Measurements from ENCODE around the gene USHBP1. TPM values are rescaled to one million over a fixed set of nuclear protein-coding genes. Genes with fewer than 3 reads are reported as not detected.

Gene USHBP1
- total and polyA plus RNA-seq, 2 of the 13 experiments (the other 11 are each of a cell fraction or from before 2014, with no cell fraction given): 0.15 to 1.5 TPM

DNA sequence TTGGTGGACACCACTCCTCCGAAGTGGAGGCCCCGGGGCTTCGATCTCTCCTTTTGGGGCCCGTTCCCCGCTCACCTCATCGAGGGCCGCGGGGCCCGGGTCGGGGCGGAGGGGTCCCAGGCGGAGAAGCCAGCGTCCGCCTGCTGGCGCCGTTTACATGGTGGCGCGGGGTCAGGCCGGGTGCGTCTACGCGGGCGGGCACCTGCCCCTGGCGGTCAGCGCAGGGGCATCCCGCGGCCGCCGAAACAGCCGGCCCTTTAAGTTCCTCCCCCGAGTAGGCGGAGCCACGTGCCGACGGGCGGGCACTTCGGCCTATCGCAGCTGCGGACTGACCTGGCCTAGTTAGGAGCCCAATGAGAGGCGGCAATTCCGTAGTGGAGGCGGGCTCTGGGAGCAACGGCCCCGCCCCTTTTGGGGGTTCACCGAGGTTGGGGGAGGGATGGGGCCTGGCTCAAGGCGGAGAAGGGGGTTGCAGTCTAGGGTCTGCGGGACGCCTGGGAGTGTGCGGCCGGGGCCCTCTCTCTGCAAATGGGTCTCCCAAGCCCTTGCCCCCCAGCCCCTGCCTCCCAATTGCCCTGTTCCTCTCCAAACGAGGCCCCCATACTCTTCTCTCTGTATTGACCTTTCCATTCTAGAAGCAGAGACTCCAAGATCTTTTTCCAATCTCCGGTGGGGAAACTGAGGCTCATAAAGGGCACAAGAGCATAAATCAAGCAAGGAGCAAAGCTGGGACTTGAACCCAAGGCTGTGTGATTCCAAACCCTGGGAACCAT, 38.8 kb upstream of the USHBP1 start, which contains the start of gene ABHD8 (continued):
- no peak for TF ChIP-seq ZNF468 (CRISPR knock-in tag; IDR thresholded peaks at IDR 0.05)
- no peak for TF ChIP-seq ZNF780A (CRISPR knock-in tag; IDR thresholded peaks at IDR 0.05)
- TF ChIP-seq, protein P1, sequence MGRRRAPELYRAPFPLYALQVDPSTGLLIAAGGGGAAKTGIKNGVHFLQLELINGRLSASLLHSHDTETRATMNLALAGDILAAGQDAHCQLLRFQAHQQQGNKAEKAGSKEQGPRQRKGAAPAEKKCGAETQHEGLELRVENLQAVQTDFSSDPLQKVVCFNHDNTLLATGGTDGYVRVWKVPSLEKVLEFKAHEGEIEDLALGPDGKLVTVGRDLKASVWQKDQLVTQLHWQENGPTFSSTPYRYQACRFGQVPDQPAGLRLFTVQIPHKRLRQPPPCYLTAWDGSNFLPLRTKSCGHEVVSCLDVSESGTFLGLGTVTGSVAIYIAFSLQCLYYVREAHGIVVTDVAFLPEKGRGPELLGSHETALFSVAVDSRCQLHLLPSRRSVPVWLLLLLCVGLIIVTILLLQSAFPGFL (CRISPR knock-in tag; IDR thresholded peaks at IDR 0.05): no peak
- no peak for TF ChIP-seq MAFK (conservative IDR thresholded peaks at IDR 0.05 in 1 of 2, IDR thresholded peaks at IDR 0.05 in 1 of 2; ENCODE audit: low read length in 2 of 2)
- TF ChIP-seq HDAC1 (CRISPR knock-in tag; IDR thresholded peaks at IDR 0.05): peak; percentile 64
- no peak; the same call in 1 of the 2 replicates for TF ChIP-seq E2F2 (CRISPR knock-in tag; IDR thresholded peaks at IDR 0.05; ENCODE audit: borderline replicate concordance)
- TF ChIP-seq, protein P2, sequence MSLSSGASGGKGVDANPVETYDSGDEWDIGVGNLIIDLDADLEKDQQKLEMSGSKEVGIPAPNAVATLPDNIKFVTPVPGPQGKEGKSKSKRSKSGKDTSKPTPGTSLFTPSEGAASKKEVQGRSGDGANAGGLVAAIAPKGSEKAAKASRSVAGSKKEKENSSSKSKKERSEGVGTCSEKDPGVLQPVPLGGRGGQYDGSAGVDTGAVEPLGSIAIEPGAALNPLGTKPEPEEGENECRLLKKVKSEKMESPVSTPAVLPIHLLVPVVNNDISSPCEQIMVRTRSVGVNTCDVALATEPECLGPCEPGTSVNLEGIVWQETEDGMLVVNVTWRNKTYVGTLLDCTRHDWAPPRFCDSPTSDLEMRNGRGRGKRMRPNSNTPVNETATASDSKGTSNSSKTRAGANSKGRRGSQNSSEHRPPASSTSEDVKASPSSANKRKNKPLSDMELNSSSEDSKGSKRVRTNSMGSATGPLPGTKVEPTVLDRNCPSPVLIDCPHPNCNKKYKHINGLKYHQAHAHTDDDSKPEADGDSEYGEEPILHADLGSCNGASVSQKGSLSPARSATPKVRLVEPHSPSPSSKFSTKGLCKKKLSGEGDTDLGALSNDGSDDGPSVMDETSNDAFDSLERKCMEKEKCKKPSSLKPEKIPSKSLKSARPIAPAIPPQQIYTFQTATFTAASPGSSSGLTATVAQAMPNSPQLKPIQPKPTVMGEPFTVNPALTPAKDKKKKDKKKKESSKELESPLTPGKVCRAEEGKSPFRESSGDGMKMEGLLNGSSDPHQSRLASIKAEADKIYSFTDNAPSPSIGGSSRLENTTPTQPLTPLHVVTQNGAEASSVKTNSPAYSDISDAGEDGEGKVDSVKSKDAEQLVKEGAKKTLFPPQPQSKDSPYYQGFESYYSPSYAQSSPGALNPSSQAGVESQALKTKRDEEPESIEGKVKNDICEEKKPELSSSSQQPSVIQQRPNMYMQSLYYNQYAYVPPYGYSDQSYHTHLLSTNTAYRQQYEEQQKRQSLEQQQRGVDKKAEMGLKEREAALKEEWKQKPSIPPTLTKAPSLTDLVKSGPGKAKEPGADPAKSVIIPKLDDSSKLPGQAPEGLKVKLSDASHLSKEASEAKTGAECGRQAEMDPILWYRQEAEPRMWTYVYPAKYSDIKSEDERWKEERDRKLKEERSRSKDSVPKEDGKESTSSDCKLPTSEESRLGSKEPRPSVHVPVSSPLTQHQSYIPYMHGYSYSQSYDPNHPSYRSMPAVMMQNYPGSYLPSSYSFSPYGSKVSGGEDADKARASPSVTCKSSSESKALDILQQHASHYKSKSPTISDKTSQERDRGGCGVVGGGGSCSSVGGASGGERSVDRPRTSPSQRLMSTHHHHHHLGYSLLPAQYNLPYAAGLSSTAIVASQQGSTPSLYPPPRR (CRISPR knock-in tag; IDR thresholded peaks at IDR 0.05; ENCODE audit: borderline replicate concordance): no peak
- no peak for TF ChIP-seq ZNF333 (CRISPR knock-in tag; IDR thresholded peaks at IDR 0.05; ENCODE audit: borderline replicate concordance)
- TF ChIP-seq SPEN (CRISPR knock-in tag; IDR thresholded peaks at IDR 0.05; ENCODE audit: low read depth): no peak
- no peak for TF ChIP-seq ZNF629 (CRISPR knock-in tag; conservative IDR thresholded peaks at IDR 0.05)
- no peak for TF ChIP-seq TBL1XR1 (IDR thresholded peaks at IDR 0.05; ENCODE audit: borderline replicate concordance, low read length, partially characterized antibody)
- TF ChIP-seq HCFC1 (IDR thresholded peaks at IDR 0.05; ENCODE audit: low read depth, low read length): no peak
- TF ChIP-seq, protein P3, sequence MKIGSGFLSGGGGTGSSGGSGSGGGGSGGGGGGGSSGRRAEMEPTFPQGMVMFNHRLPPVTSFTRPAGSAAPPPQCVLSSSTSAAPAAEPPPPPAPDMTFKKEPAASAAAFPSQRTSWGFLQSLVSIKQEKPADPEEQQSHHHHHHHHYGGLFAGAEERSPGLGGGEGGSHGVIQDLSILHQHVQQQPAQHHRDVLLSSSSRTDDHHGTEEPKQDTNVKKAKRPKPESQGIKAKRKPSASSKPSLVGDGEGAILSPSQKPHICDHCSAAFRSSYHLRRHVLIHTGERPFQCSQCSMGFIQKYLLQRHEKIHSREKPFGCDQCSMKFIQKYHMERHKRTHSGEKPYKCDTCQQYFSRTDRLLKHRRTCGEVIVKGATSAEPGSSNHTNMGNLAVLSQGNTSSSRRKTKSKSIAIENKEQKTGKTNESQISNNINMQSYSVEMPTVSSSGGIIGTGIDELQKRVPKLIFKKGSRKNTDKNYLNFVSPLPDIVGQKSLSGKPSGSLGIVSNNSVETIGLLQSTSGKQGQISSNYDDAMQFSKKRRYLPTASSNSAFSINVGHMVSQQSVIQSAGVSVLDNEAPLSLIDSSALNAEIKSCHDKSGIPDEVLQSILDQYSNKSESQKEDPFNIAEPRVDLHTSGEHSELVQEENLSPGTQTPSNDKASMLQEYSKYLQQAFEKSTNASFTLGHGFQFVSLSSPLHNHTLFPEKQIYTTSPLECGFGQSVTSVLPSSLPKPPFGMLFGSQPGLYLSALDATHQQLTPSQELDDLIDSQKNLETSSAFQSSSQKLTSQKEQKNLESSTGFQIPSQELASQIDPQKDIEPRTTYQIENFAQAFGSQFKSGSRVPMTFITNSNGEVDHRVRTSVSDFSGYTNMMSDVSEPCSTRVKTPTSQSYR (CRISPR knock-in tag; IDR thresholded peaks at IDR 0.05; ENCODE audit: borderline replicate concordance): peak; percentile 72; the same call in 1 of the 2 replicates
- TF ChIP-seq ZNF720 (CRISPR knock-in tag; IDR thresholded peaks at IDR 0.05): no peak
- no peak; the same call in 1 of the 2 replicates for TF ChIP-seq ZNF501 (CRISPR knock-in tag; IDR thresholded peaks at IDR 0.05)
- no peak; the same call in none of the 2 replicates for TF ChIP-seq TFDP2 (CRISPR knock-in tag; IDR thresholded peaks at IDR 0.05)
- TF ChIP-seq ZNF101 (CRISPR knock-in tag; IDR thresholded peaks at IDR 0.05; ENCODE audit: borderline replicate concordance, low read depth): no peak

All from HepG2 (cell line).